ENCODE data around the gene EIF5.

EIF5 gene

GRCh38 chr14:103308717-103309616 is 25.1 kb upstream of the EIF5 start:
- in situ Hi-C loops (cut with HindIII; ENCODE audit: low sequenced_read_pairs) = no loop called here

- in situ Hi-C loops (cut with HindIII; ENCODE audit: low sequenced_read_pairs) = loop anchor here (5.0 kb wide), 3 partner anchors 38 to 218 kb away; partner anchors contain the start of gene EXOC3L4
These were observed 23.4 kb upstream of the EIF5 start for GRCh38 chr14:103310576-103311095.

- in situ Hi-C loops (cut with HindIII; ENCODE audit: low sequenced_read_pairs) = loop anchor here (5.0 kb wide), 3 partner anchors 39 to 219 kb away; partner anchors contain the start of gene EXOC3L4
These were observed 22.7 kb upstream of the EIF5 start for GRCh38 chr14:103311171-103311997.

GRCh38 chr14:103312006-103312635 is 21.9 kb upstream of the EIF5 start:
- in situ Hi-C loops (cut with HindIII; ENCODE audit: low sequenced_read_pairs) = loop anchor here (5.0 kb wide), 3 partner anchors 40 to 220 kb away; partner anchors contain the start of gene EXOC3L4

GRCh38 chr14:103313704-103314103 is 20.3 kb upstream of the EIF5 start:
- in situ Hi-C loops (cut with HindIII; ENCODE audit: low sequenced_read_pairs) = loop anchor here (5.0 kb wide), 3 partner anchors 41 to 221 kb away; partner anchors contain the start of gene EXOC3L4

- in situ Hi-C loops (cut with HindIII; ENCODE audit: low sequenced_read_pairs) = loop anchor here (5.0 kb wide), 3 partner anchors 42 to 222 kb away; partner anchors contain the start of gene EXOC3L4
These were observed 19.4 kb upstream of the EIF5 start for GRCh38 chr14:103314496-103315277.

GRCh38 chr14:103315351-103315911 is 18.6 kb upstream of the EIF5 start:
- in situ Hi-C loops (cut with HindIII; ENCODE audit: low sequenced_read_pairs) = no loop called here

- in situ Hi-C loops (cut with HindIII; ENCODE audit: low sequenced_read_pairs) = no loop called here
These were observed 18.1 kb upstream of the EIF5 start for GRCh38 chr14:103315941-103316340.

- in situ Hi-C loops (cut with HindIII; ENCODE audit: low sequenced_read_pairs) = no loop called here
These were observed 17.3 kb upstream of the EIF5 start for GRCh38 chr14:103316721-103317121.

GRCh38 chr14:103317251-103317650 is 16.8 kb upstream of the EIF5 start:
- in situ Hi-C loops (cut with HindIII; ENCODE audit: low sequenced_read_pairs) = no loop called here

GRCh38 chr14:103317976-103318580 is 16.0 kb upstream of the EIF5 start:
- in situ Hi-C loops (cut with HindIII; ENCODE audit: low sequenced_read_pairs) = no loop called here

GRCh38 chr14:103318750-103319419 is 15.2 kb upstream of the EIF5 start:
- in situ Hi-C loops (cut with HindIII; ENCODE audit: low sequenced_read_pairs) = no loop called here

GRCh38 chr14:103319422-103319821 is 14.6 kb upstream of the EIF5 start:
- in situ Hi-C loops (cut with HindIII; ENCODE audit: low sequenced_read_pairs) = no loop called here

GRCh38 chr14:103326078-103326477 is 8.0 kb upstream of the EIF5 start:
- in situ Hi-C loops (cut with HindIII; ENCODE audit: low sequenced_read_pairs) = no loop called here

GRCh38 chr14:103328941-103329340 is 5.1 kb upstream of the EIF5 start:
- in situ Hi-C loops (cut with HindIII; ENCODE audit: low sequenced_read_pairs) = no loop called here

GRCh38 chr14:103329401-103330347 is 4.4 kb upstream of the EIF5 start:
- in situ Hi-C loops (cut with HindIII; ENCODE audit: low sequenced_read_pairs) = no loop called here

GRCh38 chr14:103330536-103330935 is 3.5 kb upstream of the EIF5 start:
- in situ Hi-C loops (cut with HindIII; ENCODE audit: low sequenced_read_pairs) = no loop called here

Measured in endothelial cell of hepatic sinusoid (primary cell).